VCaP (cell line): Measurements from ENCODE around the gene HTATIP2.
A peak's percentile ranks its signal among the peaks of the same experiment; 100 is the strongest.
"Not testable (repeated sequence)": the region's sequence is repeated elsewhere in the genome, so short reads cannot be mapped to it uniquely, and the experiment has no call there.

Source experiments
- H3K27ac ChIP-seq: fragments of 450-650 bp; 2 replicates; pipeline ENCODE4 v1.5.1; 2017
- TF ChIP-seq, protein P1 (sequence below): fragments of 450-650 bp; conservative IDR thresholded peaks from 2 replicates; pipeline ENCODE4 v1.5.1; 2017; ENCODE audit warnings: mild to moderate bottlenecking, moderate library complexity

HTATIP2 gene

DNA sequence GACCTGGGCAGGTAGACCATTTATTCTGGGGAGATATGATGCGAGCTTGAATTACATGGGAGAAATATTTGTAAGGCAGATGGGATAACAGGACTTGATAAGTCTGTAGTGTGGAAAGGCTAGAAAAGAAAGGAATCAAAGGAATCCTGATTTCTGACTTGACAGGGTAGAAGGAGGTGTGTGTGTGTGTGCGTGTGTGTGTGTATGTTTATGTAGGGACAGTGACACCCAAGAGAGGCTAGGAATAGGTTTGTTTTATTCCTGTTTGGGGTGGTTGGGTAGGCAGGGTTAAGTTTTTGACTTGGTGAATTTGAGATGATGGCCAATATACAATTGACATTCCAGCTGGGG, 390 bp upstream of the HTATIP2 start:
- H3K27ac ChIP-seq = peak overlapping the region; percentile 68; the same call in 1 of the 2 replicates
- TF ChIP-seq, protein P1, sequence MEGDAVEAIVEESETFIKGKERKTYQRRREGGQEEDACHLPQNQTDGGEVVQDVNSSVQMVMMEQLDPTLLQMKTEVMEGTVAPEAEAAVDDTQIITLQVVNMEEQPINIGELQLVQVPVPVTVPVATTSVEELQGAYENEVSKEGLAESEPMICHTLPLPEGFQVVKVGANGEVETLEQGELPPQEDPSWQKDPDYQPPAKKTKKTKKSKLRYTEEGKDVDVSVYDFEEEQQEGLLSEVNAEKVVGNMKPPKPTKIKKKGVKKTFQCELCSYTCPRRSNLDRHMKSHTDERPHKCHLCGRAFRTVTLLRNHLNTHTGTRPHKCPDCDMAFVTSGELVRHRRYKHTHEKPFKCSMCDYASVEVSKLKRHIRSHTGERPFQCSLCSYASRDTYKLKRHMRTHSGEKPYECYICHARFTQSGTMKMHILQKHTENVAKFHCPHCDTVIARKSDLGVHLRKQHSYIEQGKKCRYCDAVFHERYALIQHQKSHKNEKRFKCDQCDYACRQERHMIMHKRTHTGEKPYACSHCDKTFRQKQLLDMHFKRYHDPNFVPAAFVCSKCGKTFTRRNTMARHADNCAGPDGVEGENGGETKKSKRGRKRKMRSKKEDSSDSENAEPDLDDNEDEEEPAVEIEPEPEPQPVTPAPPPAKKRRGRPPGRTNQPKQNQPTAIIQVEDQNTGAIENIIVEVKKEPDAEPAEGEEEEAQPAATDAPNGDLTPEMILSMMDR = no peak

DNA sequence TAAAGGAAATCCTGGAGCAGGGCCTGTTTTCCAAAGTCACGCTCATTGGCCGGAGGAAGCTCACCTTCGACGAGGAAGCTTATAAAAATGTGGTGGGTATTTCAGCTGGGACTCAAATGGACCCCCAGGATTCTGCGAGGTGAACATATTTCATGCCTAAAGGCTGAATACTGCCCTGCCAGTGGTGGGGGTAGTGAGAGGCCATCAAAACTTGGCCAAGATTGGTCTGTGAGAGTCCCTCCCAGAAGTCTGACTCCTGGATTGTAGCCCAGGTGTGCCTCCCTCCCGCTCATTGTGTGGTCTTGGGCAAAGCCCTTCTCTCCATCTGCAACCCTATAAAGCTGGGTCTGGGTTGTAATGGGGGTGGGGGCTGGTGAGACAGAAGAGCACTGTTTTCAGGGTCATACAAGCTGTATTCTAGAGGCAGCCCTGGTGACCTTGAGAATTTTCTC, 853 bp downstream of the HTATIP2 start:
- TF ChIP-seq, protein P1 = no peak
- H3K27ac ChIP-seq = peak overlapping the region; percentile 68

DNA sequence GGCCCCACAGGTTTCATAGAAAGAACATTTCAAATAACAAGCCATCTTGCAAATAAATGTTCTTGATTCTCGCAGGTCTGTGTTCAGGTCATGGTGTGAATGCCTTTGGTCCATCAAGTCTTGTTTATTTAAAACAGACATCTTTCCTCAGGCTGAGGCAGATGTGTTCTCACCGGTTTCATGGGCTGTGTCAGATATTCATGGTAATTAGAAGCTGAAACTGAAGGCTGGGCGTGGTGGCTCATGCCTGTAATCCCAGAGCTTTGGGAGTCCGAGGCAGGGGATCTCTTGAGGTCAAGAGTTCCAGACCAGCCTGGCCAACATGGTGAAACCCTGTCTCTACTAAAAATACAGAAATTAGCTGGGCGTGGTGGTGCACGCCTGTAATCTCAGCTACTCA, 2.0 kb downstream of the HTATIP2 start:
- not testable (repeated sequence) for H3K27ac ChIP-seq

DNA sequence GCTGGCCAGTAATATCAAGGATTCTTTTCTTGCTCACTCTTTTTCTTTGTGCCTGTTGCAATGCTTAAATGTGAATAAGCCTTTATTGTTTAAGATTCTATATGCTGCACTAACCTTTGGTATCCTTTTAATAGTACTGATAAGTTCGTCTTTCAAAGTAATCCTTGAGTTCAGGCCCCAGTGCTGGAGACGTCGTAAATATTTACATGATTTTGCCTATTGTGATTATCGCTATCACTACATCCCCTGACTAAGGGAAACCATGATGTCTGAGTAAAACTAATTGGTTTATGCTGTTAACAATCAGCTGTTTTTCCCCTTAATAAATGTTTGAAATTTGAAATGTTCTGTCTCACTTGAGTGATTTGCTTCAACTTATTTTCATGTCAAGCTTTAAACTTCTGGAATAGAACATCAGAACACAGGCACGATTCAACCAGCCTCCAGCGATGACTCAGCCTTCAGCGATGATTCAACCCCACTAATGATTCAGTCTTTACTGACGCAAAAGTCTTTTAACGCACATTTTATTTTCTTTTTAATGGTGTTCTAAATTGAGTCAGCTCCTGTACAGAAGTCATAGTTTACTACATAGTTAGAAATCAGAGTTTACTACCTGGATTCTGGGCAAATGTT, 3.9 kb downstream of the HTATIP2 start:
- H3K27ac ChIP-seq = no peak overlapping the region

DNA sequence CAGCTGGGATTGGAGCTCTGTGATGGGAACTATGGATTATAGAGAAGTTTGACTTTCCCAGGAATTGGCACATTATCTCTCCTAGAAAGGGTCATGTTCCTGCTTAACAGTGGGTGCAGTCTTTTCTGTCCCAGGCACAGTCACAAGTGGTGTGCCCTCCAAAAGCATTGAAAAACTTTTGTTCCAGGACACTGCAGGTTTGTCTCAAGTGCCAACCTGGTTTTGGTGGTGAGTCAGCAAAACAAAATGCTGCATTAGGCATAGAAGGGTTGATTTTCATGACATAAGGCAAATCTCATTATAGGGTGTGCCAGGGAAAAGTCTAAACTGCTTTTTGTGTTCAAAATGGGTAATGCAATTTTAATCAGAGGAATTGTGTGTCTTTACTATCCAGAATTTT, 4.9 kb downstream of the HTATIP2 start:
- no peak overlapping the region for H3K27ac ChIP-seq
- TF ChIP-seq, protein P1 = no peak

More for the DNA sequence above, 3.9 kb downstream of the HTATIP2 start:
- TF ChIP-seq, protein P1 = no peak

DNA sequence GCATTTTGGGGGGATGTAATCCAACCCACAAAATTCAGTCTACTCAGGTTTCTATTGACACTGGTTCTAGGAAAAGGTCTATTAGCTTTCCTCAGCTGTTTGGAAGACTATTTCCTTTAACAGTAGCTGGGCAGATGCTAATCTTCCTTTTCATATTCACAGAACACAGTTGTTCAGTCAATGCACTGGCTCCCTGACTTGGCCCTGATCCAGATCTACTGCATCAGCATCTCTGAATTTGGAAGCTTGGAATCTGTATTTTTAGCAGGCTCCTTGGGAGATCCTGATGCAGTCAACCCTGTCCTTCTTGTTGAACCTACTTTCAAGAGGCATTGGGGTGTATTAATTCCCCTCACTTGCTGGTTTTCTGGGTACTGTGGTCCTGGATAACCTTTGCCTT, 6.3 kb downstream of the HTATIP2 start:
- no peak overlapping the region for H3K27ac ChIP-seq
- TF ChIP-seq, protein P1 = no peak

DNA sequence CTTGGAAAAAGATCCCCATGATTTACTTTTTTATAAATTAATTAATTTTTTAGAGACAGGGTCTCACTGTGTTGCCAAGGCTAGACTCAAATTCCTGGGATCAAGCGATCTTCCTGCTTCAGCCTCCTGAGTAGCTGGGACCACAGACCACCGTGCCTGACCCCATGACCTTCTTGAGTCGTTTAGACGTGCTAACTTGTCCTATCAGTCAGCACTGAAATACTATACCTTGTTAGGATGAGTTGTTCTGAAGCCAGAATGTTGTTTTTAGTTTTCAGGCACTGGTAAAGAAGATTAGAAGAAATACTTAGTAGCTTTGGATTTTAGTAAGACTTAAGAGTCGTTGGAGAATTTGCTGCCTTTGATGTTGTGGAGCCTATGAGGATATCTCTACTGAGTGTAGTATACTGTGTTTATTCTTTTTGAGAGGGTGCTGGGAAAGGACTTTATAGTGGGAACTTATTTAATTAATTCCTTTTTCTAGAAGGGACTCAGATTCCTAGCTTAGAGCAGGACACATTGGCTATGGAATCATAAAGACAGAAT, 8.6 kb downstream of the HTATIP2 start:
- H3K27ac ChIP-seq = no peak overlapping the region
- TF ChIP-seq, protein P1 = no peak

DNA sequence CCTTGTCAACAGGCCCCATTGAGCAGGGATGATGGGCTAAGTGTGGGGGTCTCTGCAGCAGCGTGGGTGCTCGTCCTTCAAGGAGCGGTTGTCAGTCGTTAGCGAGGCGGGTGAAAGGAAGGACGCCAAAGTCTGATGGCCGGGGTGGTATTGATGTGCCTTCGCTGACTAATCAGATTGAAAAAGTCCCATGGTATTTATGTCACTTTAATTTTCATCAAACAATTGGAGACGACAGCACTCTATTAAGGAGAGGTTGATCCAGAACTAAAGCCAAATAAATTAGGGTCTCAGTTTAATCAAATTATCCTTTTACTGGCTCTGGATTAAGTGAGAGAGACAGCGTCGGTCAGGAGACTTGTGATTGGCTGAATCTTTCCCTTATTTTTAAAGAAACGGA, 9.6 kb downstream of the HTATIP2 start:
- TF ChIP-seq, protein P1 = no peak
- H3K27ac ChIP-seq = no peak overlapping the region
